SH-SY5Y (cell line): Measurements from ENCODE around the gene ACAD9.

Experiments used
- GATA2 ChIP-seq: IDR thresholded peaks from 2 replicates; pipeline ENCODE4 v1.6.1; 2011; ENCODE audit warnings: mild to moderate bottlenecking, low read depth, low read length
- GATA3 ChIP-seq: IDR thresholded peaks from 2 replicates; pipeline ENCODE4 v1.6.1; 2011; ENCODE audit warnings: low read depth, mild to moderate bottlenecking, low read length, moderate library complexity

DNA sequence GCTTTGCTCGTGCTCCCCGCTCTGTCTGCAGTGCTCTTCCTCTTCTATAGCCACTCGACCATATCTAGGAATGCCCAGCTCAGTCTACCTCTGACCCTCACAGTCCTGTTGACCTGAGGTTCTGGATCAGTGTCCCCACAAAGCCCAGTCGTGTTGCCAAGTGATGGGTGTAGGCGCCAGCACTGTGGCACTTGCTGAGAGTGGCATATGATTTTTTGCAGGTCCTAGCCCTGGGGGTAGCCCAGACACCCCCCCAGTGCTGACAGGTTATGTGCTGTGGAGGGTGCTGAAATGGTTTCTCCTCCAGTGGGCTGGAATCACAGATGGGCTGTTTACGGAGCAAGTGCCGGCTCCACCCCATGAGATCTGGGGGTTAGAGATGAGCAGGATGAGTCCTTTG is 32.5 kb downstream of the ACAD9 start:
- TF ChIP-seq GATA2, result no peak
- TF ChIP-seq GATA3, result no peak
